Vagina (tissue), 2 donors: ENCODE data around the gene TGFA.

Experiments
- POLR2A ChIP-seq, 2 donors: fragments of 450-650 bp; IDR thresholded peaks; one replicate each; pipeline ENCODE4 v1.6.1; 2017; ENCODE audit warnings: antibody characterized with exemption in 2 of 2, mild to moderate bottlenecking in 2 of 2, moderate library complexity in 2 of 2
- POLR2AphosphoS5 ChIP-seq, 2 donors: sonication (generic); formaldehyde crosslinking; IDR thresholded peaks; one replicate each; pipeline ENCODE4 v1.9.0; 2017; ENCODE audit warnings: antibody characterized with exemption in 2 of 2, mild to moderate bottlenecking in 2 of 2, low read depth in 1 of 2; ENCODE audit not compliant: insufficient read depth in 1 of 2
- TF ChIP-seq, protein P1 (sequence below), 3 experiments: fragments of 450-650 bp in 2 of 3; fragments of 200-600 bp in 1 of 3; sonication (generic) in 1 of 3; IDR thresholded peaks; one replicate each; pipeline ENCODE4 v1.5.1; 2017 to 2019; ENCODE audit warnings: antibody characterized with exemption in 3 of 3, mild to moderate bottlenecking in 2 of 3, moderate library complexity in 2 of 3

DNA sequence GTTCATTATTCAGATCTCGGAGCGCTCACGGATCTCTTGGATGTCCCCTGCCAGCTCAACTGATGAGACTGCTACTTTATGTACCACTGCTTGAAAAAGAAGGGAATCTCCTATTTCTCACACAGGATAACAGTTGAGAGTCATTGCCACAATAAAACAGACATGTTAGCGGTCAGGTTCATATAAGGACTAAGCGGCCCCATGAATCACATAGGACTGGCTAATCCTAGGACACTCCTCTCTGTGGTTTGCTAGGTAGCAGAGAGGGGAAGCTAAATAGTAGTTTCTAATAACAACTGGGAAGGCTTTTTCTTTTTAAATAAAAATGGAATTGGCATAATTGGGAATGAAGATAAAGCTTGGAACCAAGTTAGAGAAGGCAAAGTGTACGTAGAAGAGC lies 15.9 kb upstream of the TGFA start:
- no peak for TF ChIP-seq POLR2A (IDR thresholded peaks at IDR 0.05)
- TF ChIP-seq, protein P1, sequence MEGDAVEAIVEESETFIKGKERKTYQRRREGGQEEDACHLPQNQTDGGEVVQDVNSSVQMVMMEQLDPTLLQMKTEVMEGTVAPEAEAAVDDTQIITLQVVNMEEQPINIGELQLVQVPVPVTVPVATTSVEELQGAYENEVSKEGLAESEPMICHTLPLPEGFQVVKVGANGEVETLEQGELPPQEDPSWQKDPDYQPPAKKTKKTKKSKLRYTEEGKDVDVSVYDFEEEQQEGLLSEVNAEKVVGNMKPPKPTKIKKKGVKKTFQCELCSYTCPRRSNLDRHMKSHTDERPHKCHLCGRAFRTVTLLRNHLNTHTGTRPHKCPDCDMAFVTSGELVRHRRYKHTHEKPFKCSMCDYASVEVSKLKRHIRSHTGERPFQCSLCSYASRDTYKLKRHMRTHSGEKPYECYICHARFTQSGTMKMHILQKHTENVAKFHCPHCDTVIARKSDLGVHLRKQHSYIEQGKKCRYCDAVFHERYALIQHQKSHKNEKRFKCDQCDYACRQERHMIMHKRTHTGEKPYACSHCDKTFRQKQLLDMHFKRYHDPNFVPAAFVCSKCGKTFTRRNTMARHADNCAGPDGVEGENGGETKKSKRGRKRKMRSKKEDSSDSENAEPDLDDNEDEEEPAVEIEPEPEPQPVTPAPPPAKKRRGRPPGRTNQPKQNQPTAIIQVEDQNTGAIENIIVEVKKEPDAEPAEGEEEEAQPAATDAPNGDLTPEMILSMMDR (IDR thresholded peaks at IDR 0.05), result no peak
- no peak for TF ChIP-seq POLR2AphosphoS5 (IDR thresholded peaks at IDR 0.05; ENCODE audit: insufficient read depth in 1 of 2, low read depth in 1 of 2)
